HG02973 (cell line): ENCODE measurements around the gene SAT1.

Experiments used
- ATAC-seq: cut with Tn5 transposase; IDR thresholded peaks from one replicate; pipeline ENCODE4 v1.9.1; 2021; ENCODE audit warnings: moderate library complexity; ENCODE audit not compliant: unreplicated experiment

The SAT1 gene

DNA sequence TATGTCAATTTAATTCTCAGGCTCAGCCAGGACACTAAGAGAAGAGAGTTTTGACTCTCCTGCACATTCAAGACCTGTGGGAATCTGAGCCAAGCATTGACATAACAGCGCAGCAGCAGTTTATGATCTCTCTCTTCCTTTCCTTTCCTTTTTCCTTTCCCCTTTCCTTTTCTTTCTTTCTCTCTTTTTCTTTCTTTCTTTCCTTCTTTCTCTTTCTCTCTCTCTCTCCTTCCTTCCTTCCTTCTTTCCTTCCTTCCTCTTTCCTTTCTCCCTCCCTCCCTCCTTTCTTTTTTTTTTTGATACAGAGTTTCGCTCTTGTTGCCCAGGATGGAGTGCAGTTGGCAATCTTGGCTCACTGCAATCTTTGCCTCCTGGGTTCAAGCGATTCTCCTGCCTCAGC is 21.6 kb downstream of the SAT1 start:
- no peak for ATAC-seq

DNA sequence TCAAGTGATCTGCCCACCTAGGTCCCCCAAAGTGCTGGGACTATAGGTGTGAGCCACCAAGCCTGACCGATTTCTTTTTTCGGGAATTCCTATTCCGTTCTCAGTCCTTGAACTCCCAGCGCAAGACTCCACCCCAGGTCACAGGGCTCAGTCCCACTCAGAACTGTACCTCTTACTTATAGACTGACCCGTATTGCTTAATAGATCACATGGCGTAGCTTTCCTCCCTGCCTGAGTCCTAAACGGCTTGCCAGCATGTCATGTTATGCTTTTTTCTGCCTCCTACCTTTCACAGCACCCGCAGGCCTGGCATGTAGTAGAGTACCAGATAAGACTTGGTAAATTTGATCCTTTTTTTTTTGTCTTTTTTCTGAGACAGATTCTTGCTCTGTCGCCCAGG is 22.4 kb downstream of the SAT1 start:
- ATAC-seq, result no peak

DNA sequence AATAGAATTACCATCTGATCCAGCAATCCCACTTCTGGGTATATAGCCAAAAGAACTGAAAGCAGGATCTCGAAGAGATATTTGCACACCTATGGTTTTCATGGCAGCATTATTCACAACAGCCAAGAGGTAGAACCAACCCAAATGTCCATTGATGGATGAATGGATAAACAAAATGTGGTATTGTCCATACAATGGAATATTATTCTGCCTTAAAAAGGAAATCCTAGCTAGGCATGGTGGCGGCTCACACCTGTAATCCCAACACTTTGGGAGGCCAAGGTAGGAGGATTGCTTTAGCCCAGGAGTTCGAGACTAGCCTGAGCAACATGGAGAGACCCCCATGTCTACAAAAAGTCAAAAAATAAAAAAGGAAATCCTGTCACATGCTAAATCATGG is 27.3 kb downstream of the SAT1 start:
- no peak for ATAC-seq

DNA sequence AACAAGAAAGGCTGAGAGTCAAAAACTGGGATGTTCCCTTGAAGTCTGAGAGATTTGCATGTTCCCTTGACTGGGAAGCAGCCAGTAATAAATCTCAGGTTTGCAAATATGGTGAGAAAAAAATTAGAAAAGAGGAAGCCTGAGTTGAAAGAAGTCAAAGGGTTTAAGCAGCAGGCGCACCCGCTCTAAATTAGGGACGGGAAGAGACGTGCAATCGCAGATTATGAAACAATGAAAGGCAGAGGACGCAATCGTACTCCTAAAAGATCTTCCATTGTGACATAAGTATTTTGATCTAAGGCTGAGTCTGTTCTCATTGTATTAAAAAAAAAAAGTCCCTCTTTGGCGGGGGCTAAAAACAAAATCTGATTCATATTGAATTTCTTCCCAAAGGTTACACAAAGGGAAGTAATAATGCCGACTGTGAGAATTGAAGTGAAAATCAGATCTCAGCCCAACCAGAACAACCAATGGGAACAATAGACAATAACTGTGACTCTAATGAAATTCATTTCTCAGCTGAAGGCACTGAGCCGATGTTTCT is 28.2 kb downstream of the SAT1 start:
- no peak for ATAC-seq

DNA sequence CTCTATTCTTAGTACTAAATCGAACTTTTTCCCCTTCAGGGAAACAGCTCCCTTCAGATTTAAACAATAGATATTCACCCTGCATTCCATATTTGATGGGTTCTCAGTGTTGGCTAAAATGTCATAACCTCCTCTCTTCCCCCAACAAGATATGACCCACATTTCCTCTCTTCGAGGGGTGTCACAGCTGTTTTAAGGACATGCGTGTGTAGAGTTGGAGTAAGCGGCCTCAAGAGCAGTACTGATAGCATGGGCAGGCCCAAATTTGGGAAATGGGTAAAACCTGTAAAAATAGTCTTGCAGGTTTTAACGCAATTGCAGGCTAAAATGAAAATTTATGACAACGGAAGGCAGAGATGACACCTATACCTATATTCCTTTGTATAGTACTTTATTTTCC is 28.7 kb downstream of the SAT1 start:
- ATAC-seq, result no peak

DNA sequence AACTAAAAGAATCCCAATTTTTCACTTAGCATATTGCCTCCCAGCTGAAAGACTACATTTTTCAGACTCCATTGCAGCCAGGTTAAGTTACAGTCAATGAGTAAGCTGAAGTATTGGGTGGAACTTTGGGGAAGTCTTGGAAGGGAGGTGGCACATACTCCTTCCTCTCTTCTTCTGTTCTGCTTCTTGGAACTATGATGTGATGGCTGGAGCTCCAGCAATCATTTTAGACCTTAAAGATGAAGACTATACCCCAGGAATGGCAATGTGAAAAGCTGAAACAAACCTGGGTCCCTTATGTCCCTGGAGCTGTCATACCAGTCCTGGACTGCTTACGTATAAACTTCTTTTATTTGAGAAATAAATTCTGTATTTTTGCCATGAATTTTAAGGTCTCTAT is 30.8 kb downstream of the SAT1 start:
- no peak for ATAC-seq

DNA sequence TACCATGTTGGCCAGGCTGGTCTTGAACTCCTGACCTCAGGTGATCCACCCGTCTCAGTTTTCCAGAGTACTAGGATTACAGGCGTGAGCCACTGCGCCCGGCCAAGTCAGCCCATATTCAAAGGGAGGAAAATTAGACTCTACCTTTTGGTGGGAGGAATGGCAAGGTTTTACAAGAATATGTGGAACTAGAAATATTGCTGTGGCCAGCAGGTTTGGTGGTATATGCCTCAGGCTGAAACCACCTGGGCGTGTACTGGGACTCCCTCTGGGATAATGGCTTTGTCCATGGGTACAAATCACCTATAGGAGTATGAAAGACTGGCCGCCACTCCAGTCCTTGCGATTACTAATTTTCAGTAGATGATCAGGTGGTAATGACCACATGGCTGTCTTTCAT is 32.4 kb downstream of the SAT1 start:
- no peak for ATAC-seq

DNA sequence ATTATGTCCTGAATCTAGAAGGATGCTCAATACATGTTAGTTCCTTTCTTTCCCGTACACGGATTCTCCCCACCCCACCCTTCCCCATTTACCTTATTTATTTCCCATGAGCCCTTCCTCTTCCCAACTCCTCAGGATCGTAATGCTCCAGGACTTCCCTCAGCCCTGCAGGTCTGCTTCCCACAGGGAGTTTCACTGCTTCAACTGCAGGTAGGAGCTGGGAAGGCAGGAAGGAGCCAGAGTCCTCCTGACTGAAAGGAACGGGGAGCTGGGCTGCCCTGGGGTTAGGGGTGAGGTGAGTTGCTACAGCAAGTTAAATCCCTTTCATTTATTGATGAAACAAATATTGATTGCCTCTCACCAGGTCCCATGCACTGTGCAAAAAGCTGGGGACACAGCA is 33.2 kb downstream of the SAT1 start:
- no peak for ATAC-seq

DNA sequence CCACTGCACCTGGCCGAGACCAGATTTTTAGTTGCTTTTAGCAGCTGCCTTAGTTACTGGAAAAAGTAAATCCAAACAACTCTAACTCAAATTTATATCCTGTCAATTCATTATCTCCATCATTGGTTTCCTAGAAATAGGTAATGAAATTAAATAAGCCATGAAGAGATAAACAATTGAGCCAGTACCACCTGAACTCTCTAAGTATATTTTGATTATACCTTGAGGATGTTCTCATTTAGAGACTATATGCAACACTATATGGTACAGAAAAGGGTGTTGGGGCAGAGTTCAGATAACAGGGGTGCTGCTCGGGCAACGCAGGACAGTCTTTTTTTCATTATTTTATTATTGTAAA is 35.0 kb downstream of the SAT1 start:
- no peak for ATAC-seq

DNA sequence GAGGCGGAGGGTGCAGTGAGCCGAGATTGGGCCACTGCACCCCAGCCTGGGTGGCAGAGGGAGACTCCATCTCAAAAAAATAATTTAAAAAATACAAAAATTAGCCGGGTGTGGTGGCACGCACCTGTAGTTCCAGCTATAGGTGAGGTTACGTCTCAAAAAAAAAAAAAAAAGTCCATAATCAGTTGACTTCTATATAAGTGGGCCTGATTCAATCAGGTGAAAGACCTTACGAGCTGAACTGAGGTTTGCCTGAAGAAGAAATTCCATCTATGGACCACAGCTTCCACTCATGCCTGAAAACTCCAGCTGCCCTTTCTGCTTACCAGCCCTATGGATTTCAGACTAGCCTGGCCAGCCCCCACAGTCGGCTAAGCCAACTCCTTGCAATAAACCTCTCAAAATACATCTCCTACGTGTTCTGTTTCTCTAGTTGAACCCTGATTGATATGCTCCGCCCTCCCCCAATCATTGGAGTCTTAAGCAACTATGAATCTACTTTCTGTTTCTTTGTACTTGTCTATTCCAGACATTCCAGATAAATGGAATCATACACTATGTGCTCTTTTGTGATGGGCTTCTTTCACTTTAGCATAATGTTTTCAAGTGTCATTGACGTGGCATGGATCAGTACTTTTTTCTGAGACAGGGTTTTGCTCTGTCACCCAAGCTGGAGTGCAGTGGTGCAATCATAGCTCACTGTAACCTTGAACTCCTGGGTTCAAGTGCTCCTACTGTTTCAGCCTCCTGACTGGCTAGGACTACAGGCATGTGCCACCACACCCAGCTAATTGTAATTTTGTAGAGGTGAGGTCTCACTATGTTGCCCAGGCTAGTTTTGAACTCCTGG is 36.6 kb downstream of the SAT1 start:
- ATAC-seq, result no peak

DNA sequence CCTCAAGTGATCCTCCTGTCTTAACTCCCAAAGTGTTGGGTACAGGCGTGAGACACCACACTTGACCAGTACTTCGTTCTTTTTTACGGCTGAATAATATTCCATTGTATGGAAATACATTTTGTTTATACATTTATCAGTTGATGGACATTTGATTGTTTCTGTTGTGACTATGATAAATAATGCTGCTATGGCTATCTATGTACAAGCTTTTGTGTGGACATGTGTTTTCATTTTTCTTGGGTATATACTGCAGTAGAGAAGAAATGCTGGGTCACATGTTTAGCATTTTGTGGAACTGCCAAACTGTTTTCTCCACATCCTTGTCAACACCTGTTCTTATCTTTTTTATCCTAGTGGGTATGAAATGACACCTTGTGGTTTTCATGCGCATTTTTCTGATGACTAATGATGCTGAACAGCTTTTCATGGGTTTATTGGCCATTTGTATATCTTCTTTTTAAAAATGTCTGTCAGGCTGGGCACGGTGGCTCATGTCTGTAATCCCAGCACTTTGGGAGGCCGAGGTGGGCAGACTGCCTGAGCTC is 37.3 kb downstream of the SAT1 start:
- no peak for ATAC-seq

DNA sequence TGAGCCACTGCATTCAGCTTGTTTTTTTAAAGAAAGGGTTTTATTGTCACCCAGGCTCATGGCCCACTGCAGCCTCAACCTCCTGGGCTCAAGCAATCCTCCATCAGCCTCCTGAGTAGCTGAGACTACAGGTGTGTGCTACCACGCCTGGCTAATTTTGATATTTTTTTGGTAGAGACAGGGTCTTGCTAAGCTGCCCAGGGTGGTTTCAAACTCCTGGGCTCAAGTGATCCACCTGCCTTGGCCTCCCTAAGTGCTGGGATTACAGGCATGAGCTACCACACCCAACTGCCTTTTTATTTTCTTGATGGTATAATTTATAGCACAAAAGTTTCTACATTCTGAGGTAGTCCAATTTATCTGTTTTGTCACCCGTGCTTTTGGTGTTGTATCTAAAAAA is 38.9 kb downstream of the SAT1 start:
- no peak for ATAC-seq

DNA sequence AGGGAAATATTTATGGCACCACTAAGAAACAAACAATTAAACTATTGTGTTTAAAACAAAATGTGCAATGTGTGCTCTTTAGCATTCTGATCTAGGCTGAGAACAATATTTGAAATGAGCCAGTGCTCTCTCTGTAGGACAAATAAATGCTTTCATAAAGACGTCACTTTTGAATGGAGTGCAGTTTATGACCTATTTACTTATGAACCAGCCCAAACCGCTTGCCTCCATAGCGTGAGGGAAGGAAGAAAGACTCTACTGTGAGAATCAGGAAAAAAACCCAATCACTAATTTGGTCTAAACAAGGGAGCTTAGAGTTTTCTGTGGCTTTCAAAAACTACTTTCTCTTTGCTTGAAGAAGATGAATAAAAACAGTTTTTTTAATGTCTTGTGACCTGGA is 39.4 kb downstream of the SAT1 start:
- ATAC-seq, result no peak

DNA sequence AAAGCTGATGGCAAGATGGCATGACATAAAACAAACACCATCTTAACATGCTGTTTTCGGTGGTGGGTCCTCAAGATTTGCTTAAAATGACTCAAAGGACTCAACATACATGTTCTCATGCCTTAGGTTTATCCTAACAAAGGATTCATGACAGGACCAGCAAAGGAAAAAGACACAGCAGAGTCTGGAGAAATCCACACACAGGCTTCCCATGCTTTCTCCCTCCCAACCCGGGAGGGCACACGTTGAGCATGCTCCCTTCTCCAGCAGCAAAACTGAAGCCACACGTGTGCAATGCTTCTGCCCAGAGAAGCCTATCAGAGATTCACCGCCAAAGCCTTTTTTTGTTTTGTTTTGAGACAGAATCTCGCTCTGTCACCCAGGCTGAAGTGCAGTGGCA is 39.9 kb downstream of the SAT1 start:
- no peak for ATAC-seq

DNA sequence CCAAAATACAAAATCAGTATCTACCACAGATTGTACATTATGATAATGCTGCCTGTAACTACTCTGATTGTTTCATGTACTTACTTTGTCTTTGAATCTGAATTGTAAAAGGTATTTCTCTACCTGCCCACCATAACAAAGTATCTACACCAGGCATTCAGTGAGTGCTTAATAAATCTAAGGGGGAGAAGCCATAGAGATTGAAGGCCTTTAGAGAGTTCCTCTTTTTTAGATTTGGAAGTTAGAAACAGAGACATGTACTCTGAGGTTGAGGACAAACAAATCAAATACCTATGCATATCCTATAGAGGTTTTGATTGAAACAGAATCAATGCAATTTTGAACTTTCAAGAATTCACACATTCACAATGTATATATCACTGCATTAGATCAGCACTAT is 42.7 kb downstream of the SAT1 start:
- ATAC-seq, result no peak

DNA sequence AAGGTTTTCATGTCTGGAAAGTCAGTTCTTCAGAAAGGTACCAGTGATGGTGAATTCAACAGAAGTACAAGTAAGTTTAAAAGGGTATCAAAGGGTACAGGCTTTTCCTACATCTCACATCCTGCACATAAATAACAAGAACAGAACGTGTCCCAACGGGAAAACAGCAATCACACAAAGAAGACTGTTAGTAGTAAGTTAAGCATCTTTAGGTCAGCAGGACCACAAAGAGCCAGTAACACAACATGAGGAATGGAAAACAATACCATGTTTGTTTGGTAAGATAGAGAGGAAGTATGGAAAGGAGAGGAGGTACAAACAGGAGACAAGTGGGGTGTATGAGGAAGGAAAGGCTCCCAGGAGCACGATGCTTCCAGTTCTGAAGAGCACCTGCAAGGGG is 43.2 kb downstream of the SAT1 start:
- ATAC-seq, result no peak

DNA sequence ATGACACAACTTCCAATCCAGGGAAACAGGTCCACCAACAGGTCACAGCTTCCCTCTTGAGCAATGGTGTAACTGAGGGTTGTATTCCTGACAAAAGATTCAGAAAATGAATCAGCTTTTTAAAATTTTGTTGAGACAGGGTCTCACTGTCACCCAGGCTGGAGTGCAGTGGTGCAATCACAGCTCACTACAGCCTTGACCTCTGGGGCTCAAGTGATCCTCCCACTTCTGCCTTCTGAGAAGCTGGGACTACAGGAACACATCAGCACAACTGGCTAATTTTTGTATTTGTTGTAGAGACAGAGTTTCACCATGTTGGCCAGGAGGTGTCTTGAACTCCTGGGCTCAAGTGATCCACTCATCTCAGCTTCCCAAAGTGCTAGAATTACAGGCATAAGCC is 43.7 kb downstream of the SAT1 start:
- no peak for ATAC-seq

DNA sequence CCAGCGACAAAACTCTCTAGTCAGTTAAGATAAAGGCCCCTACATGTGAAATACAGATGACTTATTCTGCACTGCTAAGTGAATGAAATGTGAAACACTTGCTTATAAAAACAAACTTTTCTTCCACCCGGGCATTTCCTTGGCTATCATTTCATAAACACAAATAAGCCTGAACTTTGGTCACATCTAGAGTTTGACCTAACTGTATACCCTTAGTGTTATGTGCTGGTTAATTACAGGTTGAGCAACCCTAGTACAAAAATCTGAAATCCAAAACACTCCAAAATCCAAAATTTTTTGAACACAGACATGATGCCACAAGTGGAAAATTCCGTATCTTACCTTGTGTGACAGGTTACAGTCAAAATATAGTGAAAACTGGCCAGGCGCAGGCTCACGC is 45.9 kb downstream of the SAT1 start:
- no peak for ATAC-seq

DNA sequence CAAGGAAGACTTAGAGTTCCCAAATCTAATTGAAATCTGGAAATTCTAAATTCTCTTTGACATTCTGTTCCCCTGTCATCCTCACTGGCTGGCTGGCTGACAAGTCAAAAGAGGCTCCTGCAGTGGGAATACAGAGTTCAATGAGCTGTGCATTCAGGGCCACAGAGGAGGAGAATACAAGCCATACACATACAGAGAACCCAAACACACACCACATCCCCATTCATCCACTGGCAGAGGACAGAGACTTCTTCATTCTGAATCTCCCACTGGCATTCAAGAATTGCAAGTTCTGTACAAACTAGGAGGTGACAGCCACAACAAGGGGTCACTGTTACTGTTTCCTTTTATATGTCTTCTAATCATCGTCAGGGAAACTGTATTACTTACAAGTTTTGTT is 49.7 kb downstream of the SAT1 start:
- ATAC-seq, result no peak
